SH-SY5Y (cell line): ENCODE data around the gene NFKBIE.

Experiments
- GATA2 ChIP-seq: IDR thresholded peaks from 2 replicates; pipeline ENCODE4 v1.6.1; 2011; ENCODE audit warnings: mild to moderate bottlenecking, low read depth, low read length
- GATA3 ChIP-seq: IDR thresholded peaks from 2 replicates; pipeline ENCODE4 v1.6.1; 2011; ENCODE audit warnings: low read depth, mild to moderate bottlenecking, low read length, moderate library complexity

GRCh38 chr6:44262467-44263353 is 2.6 kb downstream of the NFKBIE start:
- TF ChIP-seq GATA3 (no peak), GATA2 (no peak)
